NT2/D1 (cell line): ENCODE measurements around the gene TOR1AIP2.

Source experiments
- SUZ12 ChIP-seq: IDR thresholded peaks from 2 replicates; pipeline ENCODE4 v1.6.1; 2011; ENCODE audit not compliant: insufficient read length, insufficient read depth; ENCODE audit errors: extremely low read depth
- YY1 ChIP-seq: IDR thresholded peaks from 2 replicates; pipeline ENCODE4 v1.6.1; 2011; ENCODE audit not compliant: insufficient read length, insufficient read depth
- ZNF274 ChIP-seq: IDR thresholded peaks from 2 replicates; pipeline ENCODE4 v1.6.1; 2011; ENCODE audit warnings: mild to moderate bottlenecking, low read depth, low read length

- TF ChIP-seq SUZ12 (no peak), YY1 (no peak), ZNF274 (no peak)
These were observed 51.7 kb downstream of the TOR1AIP2 start for GRCh38 chr1:179825798-179826460.
